WTC11 (cell line): ENCODE data around the gene DNAAF5. TPM values are rescaled to one million over a fixed set of nuclear protein-coding genes. Genes with fewer than 3 reads are reported as not detected.

Experiments used
- ATAC-seq: fragments of 200-7000 bp; cut with Tn5 transposase; 2 replicates; pipeline ENCODE4 v1.10.0; 2021; ENCODE audit warnings: mild to moderate bottlenecking, moderate library complexity
- CTCF ChIA-PET: fragments of 300-600 bp; sonication (Branson Sonifier 250); formaldehyde crosslinking; loops from one replicate; lab custom pipeline; 2021; ENCODE audit warnings: antibody characterized with exemption; lab: Charles Lee
- POLR2A ChIA-PET: fragments of 350-600 bp; sonication (Branson Sonifier 250); formaldehyde crosslinking; loops from one replicate; lab custom pipeline; 2021; ENCODE audit warnings: antibody characterized with exemption; lab: Charles Lee
- DNase-seq: peaks from one replicate; pipeline ENCODE4 v3.0.0; 2021; ENCODE audit warnings: low spot score
- H3K27ac Mint-ChIP-seq: 2 replicates; pipeline ENCODE4 v1.8.0; 2021; ENCODE audit warnings: mixed read lengths
- H3K27me3 Mint-ChIP-seq: 2 replicates; pipeline ENCODE4 v1.8.0; 2021; ENCODE audit warnings: low read depth, mild to moderate bottlenecking, moderate library complexity, mixed read lengths
- H3K36me3 Mint-ChIP-seq: 2 replicates; pipeline ENCODE4 v1.8.0; 2021; ENCODE audit warnings: mixed read lengths
- H3K4me1 Mint-ChIP-seq: 2 replicates; pipeline ENCODE4 v1.8.0; 2022; ENCODE audit warnings: mixed read lengths
- H3K4me3 Mint-ChIP-seq: 2 replicates; pipeline ENCODE4 v1.8.0; 2021; ENCODE audit warnings: mild to moderate bottlenecking, moderate library complexity, mixed read lengths
- H3K9me3 Mint-ChIP-seq: 2 replicates; pipeline ENCODE4 v1.8.0; 2021; ENCODE audit warnings: mixed read lengths
- ATF1 ChIP-seq: sonication (generic); formaldehyde crosslinking; IDR thresholded peaks from 2 replicates; pipeline ENCODE4 v1.8.1; 2023; ENCODE audit warnings: mild to moderate bottlenecking, moderate library complexity, missing genetic modification reagents
- EMX1 ChIP-seq: fragments of 250-450 bp; sonication (Bioruptor Pico); IDR thresholded peaks from 2 replicates; pipeline ENCODE4 v1.8.0; 2021; ENCODE audit warnings: mild to moderate bottlenecking
- GABPB1 ChIP-seq: sonication (generic); formaldehyde crosslinking; IDR thresholded peaks from 2 replicates; pipeline ENCODE4 v1.8.1; 2023; ENCODE audit warnings: mild to moderate bottlenecking, missing genetic modification reagents
- NFE2L1 ChIP-seq: sonication (generic); formaldehyde crosslinking; IDR thresholded peaks from 2 replicates; pipeline ENCODE4 v1.8.1; 2023; ENCODE audit warnings: missing genetic modification reagents
- PRRX2 ChIP-seq: fragments of 250-450 bp; sonication (Bioruptor Pico); IDR thresholded peaks from 2 replicates; pipeline ENCODE4 v1.8.0; 2021; ENCODE audit warnings: mild to moderate bottlenecking
- RORB ChIP-seq: fragments of 250-450 bp; sonication (Bioruptor Pico); IDR thresholded peaks from 2 replicates; pipeline ENCODE4 v1.9.0; 2021; ENCODE audit warnings: mild to moderate bottlenecking
- SMAD3 ChIP-seq: sonication (generic); formaldehyde crosslinking; IDR thresholded peaks from 2 replicates; pipeline ENCODE4 v1.8.0; 2022; ENCODE audit warnings: missing genetic modification reagents, mild to moderate bottlenecking, borderline replicate concordance
- SMAD4 ChIP-seq: sonication (generic); formaldehyde crosslinking; IDR thresholded peaks from 2 replicates; pipeline ENCODE4 v1.8.0; 2022; ENCODE audit warnings: mild to moderate bottlenecking, missing genetic modification reagents
- ZBTB21 ChIP-seq: sonication (generic); formaldehyde crosslinking; IDR thresholded peaks from 2 replicates; pipeline ENCODE4 v1.8.1; 2023; ENCODE audit warnings: mild to moderate bottlenecking, missing genetic modification reagents, borderline replicate concordance
- ZNF219 ChIP-seq: sonication (generic); formaldehyde crosslinking; IDR thresholded peaks from 2 replicates; pipeline ENCODE4 v1.8.0; 2023; ENCODE audit warnings: missing genetic modification reagents, mild to moderate bottlenecking, borderline replicate concordance
- ZNF263 ChIP-seq: sonication (generic); formaldehyde crosslinking; IDR thresholded peaks from 2 replicates; pipeline ENCODE4 v1.8.1; 2022; ENCODE audit warnings: low read depth, mild to moderate bottlenecking, moderate library complexity, missing genetic modification reagents
- ZNF416 ChIP-seq: fragments of 250-450 bp; sonication (Bioruptor Pico); IDR thresholded peaks from 2 replicates; pipeline ENCODE4 v1.9.0; 2021; ENCODE audit warnings: mild to moderate bottlenecking, inconsistent platforms
- total RNA-seq: library from RNA; stranded (reverse); gene quantifications from 3 replicates; pipeline ENCODE4 v1.2.3, GENCODE V29; 2021
- TF ChIP-seq, protein P1 (sequence below): sonication (generic); formaldehyde crosslinking; IDR thresholded peaks from 2 replicates; pipeline ENCODE4 v1.8.1; 2022; ENCODE audit warnings: low read depth, mild to moderate bottlenecking, moderate library complexity, missing genetic modification reagents, borderline replicate concordance
- TF ChIP-seq, protein P2 (sequence below): fragments of 250-450 bp; sonication (Bioruptor Pico); IDR thresholded peaks from 2 replicates; pipeline ENCODE4 v1.9.0; 2021; ENCODE audit warnings: mild to moderate bottlenecking
- TF ChIP-seq, protein P3 (sequence below): sonication (generic); formaldehyde crosslinking; IDR thresholded peaks from 2 replicates; pipeline ENCODE4 v1.8.1; 2023; ENCODE audit warnings: mild to moderate bottlenecking, missing genetic modification reagents, borderline replicate concordance
- TF ChIP-seq, protein P4 (sequence below): sonication (generic); formaldehyde crosslinking; IDR thresholded peaks from 2 replicates; pipeline ENCODE4 v1.8.1; 2023; ENCODE audit warnings: mild to moderate bottlenecking, moderate library complexity, missing genetic modification reagents
- TF ChIP-seq, protein P5 (sequence below): sonication (generic); formaldehyde crosslinking; IDR thresholded peaks from 2 replicates; pipeline ENCODE4 v1.8.0; 2022; ENCODE audit warnings: mild to moderate bottlenecking, missing genetic modification reagents

Gene DNAAF5
- total RNA-seq, 1 experiment from 2014 or later: 62.2 TPM

DNA sequence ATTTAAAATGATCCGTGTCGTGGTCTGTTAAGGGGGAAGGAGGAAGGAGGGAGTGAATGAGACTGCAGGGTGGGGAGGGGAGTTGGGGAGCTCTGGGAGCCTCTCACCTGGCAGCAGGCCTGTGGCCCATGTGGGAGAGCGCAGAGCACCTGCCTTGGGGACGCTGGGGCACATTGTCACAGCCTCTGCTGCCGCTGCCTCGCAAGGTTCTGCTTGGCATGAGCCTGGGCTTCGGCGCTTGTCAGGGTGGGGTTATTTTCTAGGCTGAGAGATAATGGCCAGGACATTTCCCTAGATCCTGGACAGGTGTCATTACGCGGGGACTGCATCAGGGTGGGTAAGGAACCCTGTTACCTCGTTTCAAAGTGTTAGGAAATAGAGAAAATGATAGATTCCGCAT is 103.6 kb downstream of the DNAAF5 start:
- no peaks in the 10 kb centered on the region for H3K27me3 Mint-ChIP-seq
- ChIA-PET POLR2A (interaction anchor here (0.7 kb wide), 1 partner anchor 164 kb away, joined by 3 read pairs; no protein-coding TSS in a partner anchor), CTCF (interaction anchor here (0.9 to 1.8 kb wide), 3 partner anchors 12 to 60 kb away, joined by 3 to 9 read pairs (median 7); no protein-coding TSS in a partner anchor)
- peaks cover 58% of the 10 kb centered on the region for H3K4me1 Mint-ChIP-seq
- H3K36me3 Mint-ChIP-seq: peaks cover 11% of the 10 kb centered on the region
- H3K4me3 Mint-ChIP-seq: no peak overlapping the region
- no peak for TF ChIP-seq SMAD3 (CRISPR knock-in tag)
- TF ChIP-seq EMX1 (CRISPR knock-in tag): no peak
- no peak for TF ChIP-seq RORB
- TF ChIP-seq, protein P1, sequence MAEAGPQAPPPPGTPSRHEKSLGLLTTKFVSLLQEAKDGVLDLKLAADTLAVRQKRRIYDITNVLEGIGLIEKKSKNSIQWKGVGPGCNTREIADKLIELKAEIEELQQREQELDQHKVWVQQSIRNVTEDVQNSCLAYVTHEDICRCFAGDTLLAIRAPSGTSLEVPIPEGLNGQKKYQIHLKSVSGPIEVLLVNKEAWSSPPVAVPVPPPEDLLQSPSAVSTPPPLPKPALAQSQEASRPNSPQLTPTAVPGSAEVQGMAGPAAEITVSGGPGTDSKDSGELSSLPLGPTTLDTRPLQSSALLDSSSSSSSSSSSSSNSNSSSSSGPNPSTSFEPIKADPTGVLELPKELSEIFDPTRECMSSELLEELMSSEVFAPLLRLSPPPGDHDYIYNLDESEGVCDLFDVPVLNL (CRISPR knock-in tag): no peak
- TF ChIP-seq ATF1: no peak
- no peak for TF ChIP-seq ZNF263 (CRISPR knock-in tag)
- TF ChIP-seq, protein P2, sequence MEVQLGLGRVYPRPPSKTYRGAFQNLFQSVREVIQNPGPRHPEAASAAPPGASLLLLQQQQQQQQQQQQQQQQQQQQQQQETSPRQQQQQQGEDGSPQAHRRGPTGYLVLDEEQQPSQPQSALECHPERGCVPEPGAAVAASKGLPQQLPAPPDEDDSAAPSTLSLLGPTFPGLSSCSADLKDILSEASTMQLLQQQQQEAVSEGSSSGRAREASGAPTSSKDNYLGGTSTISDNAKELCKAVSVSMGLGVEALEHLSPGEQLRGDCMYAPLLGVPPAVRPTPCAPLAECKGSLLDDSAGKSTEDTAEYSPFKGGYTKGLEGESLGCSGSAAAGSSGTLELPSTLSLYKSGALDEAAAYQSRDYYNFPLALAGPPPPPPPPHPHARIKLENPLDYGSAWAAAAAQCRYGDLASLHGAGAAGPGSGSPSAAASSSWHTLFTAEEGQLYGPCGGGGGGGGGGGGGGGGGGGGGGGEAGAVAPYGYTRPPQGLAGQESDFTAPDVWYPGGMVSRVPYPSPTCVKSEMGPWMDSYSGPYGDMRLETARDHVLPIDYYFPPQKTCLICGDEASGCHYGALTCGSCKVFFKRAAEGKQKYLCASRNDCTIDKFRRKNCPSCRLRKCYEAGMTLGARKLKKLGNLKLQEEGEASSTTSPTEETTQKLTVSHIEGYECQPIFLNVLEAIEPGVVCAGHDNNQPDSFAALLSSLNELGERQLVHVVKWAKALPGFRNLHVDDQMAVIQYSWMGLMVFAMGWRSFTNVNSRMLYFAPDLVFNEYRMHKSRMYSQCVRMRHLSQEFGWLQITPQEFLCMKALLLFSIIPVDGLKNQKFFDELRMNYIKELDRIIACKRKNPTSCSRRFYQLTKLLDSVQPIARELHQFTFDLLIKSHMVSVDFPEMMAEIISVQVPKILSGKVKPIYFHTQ (CRISPR knock-in tag): no peak
- TF ChIP-seq NFE2L1 (CRISPR knock-in tag): no peak
- no peak for TF ChIP-seq PRRX2 (CRISPR knock-in tag)
- TF ChIP-seq SMAD4 (CRISPR knock-in tag): no peak
- TF ChIP-seq ZNF416 (CRISPR knock-in tag): no peak
- no peak for TF ChIP-seq ZBTB21 (CRISPR knock-in tag)
- TF ChIP-seq, protein P3, sequence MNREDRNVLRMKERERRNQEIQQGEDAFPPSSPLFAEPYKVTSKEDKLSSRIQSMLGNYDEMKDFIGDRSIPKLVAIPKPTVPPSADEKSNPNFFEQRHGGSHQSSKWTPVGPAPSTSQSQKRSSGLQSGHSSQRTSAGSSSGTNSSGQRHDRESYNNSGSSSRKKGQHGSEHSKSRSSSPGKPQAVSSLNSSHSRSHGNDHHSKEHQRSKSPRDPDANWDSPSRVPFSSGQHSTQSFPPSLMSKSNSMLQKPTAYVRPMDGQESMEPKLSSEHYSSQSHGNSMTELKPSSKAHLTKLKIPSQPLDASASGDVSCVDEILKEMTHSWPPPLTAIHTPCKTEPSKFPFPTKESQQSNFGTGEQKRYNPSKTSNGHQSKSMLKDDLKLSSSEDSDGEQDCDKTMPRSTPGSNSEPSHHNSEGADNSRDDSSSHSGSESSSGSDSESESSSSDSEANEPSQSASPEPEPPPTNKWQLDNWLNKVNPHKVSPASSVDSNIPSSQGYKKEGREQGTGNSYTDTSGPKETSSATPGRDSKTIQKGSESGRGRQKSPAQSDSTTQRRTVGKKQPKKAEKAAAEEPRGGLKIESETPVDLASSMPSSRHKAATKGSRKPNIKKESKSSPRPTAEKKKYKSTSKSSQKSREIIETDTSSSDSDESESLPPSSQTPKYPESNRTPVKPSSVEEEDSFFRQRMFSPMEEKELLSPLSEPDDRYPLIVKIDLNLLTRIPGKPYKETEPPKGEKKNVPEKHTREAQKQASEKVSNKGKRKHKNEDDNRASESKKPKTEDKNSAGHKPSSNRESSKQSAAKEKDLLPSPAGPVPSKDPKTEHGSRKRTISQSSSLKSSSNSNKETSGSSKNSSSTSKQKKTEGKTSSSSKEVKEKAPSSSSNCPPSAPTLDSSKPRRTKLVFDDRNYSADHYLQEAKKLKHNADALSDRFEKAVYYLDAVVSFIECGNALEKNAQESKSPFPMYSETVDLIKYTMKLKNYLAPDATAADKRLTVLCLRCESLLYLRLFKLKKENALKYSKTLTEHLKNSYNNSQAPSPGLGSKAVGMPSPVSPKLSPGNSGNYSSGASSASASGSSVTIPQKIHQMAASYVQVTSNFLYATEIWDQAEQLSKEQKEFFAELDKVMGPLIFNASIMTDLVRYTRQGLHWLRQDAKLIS: no peak
- TF ChIP-seq GABPB1 (CRISPR knock-in tag): no peak
- TF ChIP-seq, protein P4, sequence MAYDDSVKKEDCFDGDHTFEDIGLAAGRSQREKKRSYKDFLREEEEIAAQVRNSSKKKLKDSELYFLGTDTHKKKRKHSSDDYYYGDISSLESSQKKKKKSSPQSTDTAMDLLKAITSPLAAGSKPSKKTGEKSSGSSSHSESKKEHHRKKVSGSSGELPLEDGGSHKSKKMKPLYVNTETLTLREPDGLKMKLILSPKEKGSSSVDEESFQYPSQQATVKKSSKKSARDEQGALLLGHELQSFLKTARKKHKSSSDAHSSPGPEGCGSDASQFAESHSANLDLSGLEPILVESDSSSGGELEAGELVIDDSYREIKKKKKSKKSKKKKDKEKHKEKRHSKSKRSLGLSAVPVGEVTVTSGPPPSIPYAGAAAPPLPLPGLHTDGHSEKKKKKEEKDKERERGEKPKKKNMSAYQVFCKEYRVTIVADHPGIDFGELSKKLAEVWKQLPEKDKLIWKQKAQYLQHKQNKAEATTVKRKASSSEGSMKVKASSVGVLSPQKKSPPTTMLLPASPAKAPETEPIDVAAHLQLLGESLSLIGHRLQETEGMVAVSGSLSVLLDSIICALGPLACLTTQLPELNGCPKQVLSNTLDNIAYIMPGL: no peak
- TF ChIP-seq, protein P5, sequence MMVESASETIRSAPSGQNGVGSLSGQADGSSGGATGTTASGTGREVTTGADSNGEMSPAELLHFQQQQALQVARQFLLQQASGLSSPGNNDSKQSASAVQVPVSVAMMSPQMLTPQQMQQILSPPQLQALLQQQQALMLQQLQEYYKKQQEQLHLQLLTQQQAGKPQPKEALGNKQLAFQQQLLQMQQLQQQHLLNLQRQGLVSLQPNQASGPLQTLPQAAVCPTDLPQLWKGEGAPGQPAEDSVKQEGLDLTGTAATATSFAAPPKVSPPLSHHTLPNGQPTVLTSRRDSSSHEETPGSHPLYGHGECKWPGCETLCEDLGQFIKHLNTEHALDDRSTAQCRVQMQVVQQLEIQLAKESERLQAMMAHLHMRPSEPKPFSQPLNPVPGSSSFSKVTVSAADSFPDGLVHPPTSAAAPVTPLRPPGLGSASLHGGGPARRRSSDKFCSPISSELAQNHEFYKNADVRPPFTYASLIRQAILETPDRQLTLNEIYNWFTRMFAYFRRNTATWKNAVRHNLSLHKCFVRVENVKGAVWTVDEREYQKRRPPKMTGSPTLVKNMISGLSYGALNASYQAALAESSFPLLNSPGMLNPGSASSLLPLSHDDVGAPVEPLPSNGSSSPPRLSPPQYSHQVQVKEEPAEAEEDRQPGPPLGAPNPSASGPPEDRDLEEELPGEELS (CRISPR knock-in tag): no peak
- TF ChIP-seq ZNF219: no peak
- H3K9me3 Mint-ChIP-seq: no peaks in the 10 kb centered on the region
- DNase-seq: no peak
- peak overlapping the region; percentile 93 for H3K27ac Mint-ChIP-seq
- no peak for ATAC-seq
